Tibial artery (tissue), 4 donors: ENCODE results near the gene AXIN1.

Experiments used
- DNase-seq, 2 donors: peaks; one replicate each; pipeline ENCODE4 v3.0.0-alpha.2; 2019
- H3K27ac ChIP-seq, 2 donors: fragments of 200-600 bp; sonication (generic) in 1 of 2; 1 replicate in 1 of 2; 2 replicates in 1 of 2; pipeline ENCODE4 v1.5.1; 2018 to 2019; ENCODE audit warnings: mild to moderate bottlenecking in 1 of 2
- H3K27me3 ChIP-seq, 2 donors: fragments of 200-600 bp; sonication (generic) in 1 of 2; one replicate each; pipeline versions ENCODE4 v1.5.1 to v1.6.0; 2016 to 2019
- H3K36me3 ChIP-seq, 3 donors: fragments of 200-600 bp; sonication (generic) in 2 of 3; one replicate each; pipeline ENCODE4 v1.5.1; 2016 to 2019; ENCODE audit warnings: mild to moderate bottlenecking in 2 of 3
- H3K4me1 ChIP-seq, 4 donors: fragments of 200-600 bp; sonication (generic) in 2 of 4; 1 replicate in 3 of 4; 2 replicates in 1 of 4; pipeline ENCODE4 v1.5.1; 2016 to 2019
- H3K4me3 ChIP-seq, 2 donors: fragments of 200-600 bp; sonication (generic) in 1 of 2; 1 replicate in 1 of 2; 2 replicates in 1 of 2; pipeline ENCODE4 v1.5.1; 2018 to 2019; ENCODE audit warnings: mild to moderate bottlenecking in 2 of 2
- H3K9me3 ChIP-seq, 3 donors: fragments of 200-600 bp; sonication (generic) in 1 of 3; one replicate each; pipeline ENCODE4 v1.5.1; 2016 to 2019
- CTCF ChIP-seq, 2 experiments: fragments of 200-600 bp in 1 of 2; fragments of 450-650 bp in 1 of 2; IDR thresholded peaks; one replicate each; pipeline ENCODE4 v1.5.1; 2017 to 2019; ENCODE audit warnings: antibody characterized with exemption in 2 of 2, mild to moderate bottlenecking in 1 of 2, moderate library complexity in 1 of 2
- intact Hi-C: fragments of 100-400 bp; cut with DNase I; formaldehyde crosslinking; loops from one replicate; pipeline ENCODE4 v1.15.0; 2023; ENCODE audit warnings: low total_unique reads

AXIN1 gene

GRCh38 chr16:376817-377418 lies 24.4 kb upstream of the AXIN1 start:
- Histone ChIP-seq H3K9me3 (no peaks in the 10 kb centered on the region), H3K27me3 (no peaks in the 10 kb centered on the region), H3K4me3 (no peak overlapping the region), H3K27ac (no peak overlapping the region), H3K36me3 (peaks cover 16 to 59% (median 52%) of the 10 kb centered on the region in 3 donors), H3K4me1 (peaks cover 0 to 25% (median 15%) of the 10 kb centered on the region in 4 donors)
- intact Hi-C loops, result no loop called here
- no peak for TF ChIP-seq CTCF (IDR thresholded peaks at IDR 0.05)
- no peak for DNase-seq

GRCh38 chr16:375927-376816 lies 23.6 kb upstream of the AXIN1 start:
- no peak for DNase-seq
- Histone ChIP-seq H3K36me3 (peaks cover 16 to 65% (median 52%) of the 10 kb centered on the region in 3 donors), H3K27ac (no peak overlapping the region), H3K4me3 (no peak overlapping the region), H3K4me1 (peaks cover 0 to 24% (median 16%) of the 10 kb centered on the region in 4 donors), H3K27me3 (no peaks in the 10 kb centered on the region), H3K9me3 (no peaks in the 10 kb centered on the region)
- no peak for TF ChIP-seq CTCF (IDR thresholded peaks at IDR 0.05)
- intact Hi-C loops, result no loop called here

GRCh38 chr16:375212-375611 lies 22.7 kb upstream of the AXIN1 start:
- H3K36me3 ChIP-seq, result peaks cover 16 to 65% (median 52%) of the 10 kb centered on the region in 3 donors
- DNase-seq, result no peak

GRCh38 chr16:374616-374926 lies 22.0 kb upstream of the AXIN1 start:
- no peak overlapping the region for H3K4me3 ChIP-seq

More at GRCh38 chr16:375212-375611, 22.7 kb upstream of the AXIN1 start:
- no peak overlapping the region for H3K4me3 ChIP-seq
- no peaks in the 10 kb centered on the region for H3K9me3 ChIP-seq
- intact Hi-C loops, result no loop called here
- H3K4me1 ChIP-seq, result peaks cover 0 to 20% (median 13%) of the 10 kb centered on the region in 4 donors
- no peaks in the 10 kb centered on the region for H3K27me3 ChIP-seq
- H3K27ac ChIP-seq, result no peak overlapping the region
- TF ChIP-seq CTCF (IDR thresholded peaks at IDR 0.05), result no peak

More at GRCh38 chr16:374616-374926, 22.0 kb upstream of the AXIN1 start:
- intact Hi-C loops, result no loop called here
- peaks cover 16 to 67% (median 52%) of the 10 kb centered on the region in 3 donors for H3K36me3 ChIP-seq
- no peak for DNase-seq
- no peaks in the 10 kb centered on the region for H3K27me3 ChIP-seq
- no peak overlapping the region for H3K27ac ChIP-seq
- H3K4me1 ChIP-seq, result peaks cover 5 to 19% (median 16%) of the 10 kb centered on the region in 4 donors
- H3K9me3 ChIP-seq, result no peaks in the 10 kb centered on the region
- no peak for TF ChIP-seq CTCF (IDR thresholded peaks at IDR 0.05)
